HG02943 (cell line): Measurements from ENCODE around the gene ODC1.

ENCODE experiments used
- ATAC-seq: cut with Tn5 transposase; IDR thresholded peaks from one replicate; pipeline ENCODE4 v1.9.1; 2021; ENCODE audit warnings: mild to moderate bottlenecking, low read depth, moderate library complexity; ENCODE audit not compliant: unreplicated experiment

The ODC1 gene

GRCh38 chr2:10436583-10437110 lies 11.5 kb downstream of the ODC1 start:
- no peak for ATAC-seq

- no peak for ATAC-seq
Observed at GRCh38 chr2:10435820-10436204, 12.3 kb downstream of the ODC1 start.

DNA sequence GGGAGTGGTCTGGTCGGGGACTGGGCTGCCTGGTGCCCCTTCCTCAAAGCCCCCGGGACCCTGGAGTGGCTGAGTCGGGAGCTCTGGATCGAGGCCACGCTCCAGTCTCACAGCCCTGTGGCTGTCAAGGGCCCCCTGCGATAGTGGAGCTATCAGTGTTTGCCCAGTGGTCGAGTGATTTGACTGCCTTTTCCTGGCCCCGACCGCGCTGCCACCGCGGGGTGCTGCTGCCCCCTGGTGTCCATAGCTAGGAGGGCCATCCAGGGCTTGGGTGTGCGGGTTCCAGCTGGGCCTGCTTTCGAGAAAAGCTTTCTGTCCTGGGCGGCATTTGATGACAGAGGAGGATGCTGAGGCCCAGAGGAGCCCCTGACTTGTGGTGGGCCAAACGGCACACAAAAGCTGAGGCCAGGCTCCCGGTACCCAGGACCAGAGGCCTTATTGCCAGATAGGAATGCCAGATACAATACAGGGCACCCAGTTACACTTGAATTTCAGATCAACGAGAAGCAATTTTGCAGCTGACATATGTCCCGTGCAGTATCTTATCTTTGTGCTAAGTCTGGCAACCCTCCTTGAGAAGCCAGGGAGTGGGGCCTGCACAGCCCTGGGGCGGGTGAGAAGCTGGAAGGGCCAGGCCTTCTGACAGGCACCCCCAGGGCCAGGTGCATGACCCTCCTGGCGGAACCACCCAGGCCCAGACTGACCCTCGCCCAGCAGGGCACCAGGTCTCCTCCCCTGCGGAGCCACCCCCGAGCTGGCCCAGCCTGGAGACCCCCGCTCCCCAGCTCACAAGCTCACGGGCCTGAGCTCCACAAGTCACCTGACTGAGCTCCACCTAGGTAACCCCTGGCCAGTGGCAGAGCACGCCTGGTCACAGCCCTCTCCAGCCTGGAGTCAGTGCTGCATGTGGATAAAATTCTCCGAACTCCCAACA lies 13.0 kb downstream of the ODC1 start:
- peak; percentile 67 for ATAC-seq

GRCh38 chr2:10433947-10434885 lies 13.9 kb downstream of the ODC1 start:
- no peak for ATAC-seq

GRCh38 chr2:10433264-10433946 lies 14.7 kb downstream of the ODC1 start:
- no peak for ATAC-seq

DNA sequence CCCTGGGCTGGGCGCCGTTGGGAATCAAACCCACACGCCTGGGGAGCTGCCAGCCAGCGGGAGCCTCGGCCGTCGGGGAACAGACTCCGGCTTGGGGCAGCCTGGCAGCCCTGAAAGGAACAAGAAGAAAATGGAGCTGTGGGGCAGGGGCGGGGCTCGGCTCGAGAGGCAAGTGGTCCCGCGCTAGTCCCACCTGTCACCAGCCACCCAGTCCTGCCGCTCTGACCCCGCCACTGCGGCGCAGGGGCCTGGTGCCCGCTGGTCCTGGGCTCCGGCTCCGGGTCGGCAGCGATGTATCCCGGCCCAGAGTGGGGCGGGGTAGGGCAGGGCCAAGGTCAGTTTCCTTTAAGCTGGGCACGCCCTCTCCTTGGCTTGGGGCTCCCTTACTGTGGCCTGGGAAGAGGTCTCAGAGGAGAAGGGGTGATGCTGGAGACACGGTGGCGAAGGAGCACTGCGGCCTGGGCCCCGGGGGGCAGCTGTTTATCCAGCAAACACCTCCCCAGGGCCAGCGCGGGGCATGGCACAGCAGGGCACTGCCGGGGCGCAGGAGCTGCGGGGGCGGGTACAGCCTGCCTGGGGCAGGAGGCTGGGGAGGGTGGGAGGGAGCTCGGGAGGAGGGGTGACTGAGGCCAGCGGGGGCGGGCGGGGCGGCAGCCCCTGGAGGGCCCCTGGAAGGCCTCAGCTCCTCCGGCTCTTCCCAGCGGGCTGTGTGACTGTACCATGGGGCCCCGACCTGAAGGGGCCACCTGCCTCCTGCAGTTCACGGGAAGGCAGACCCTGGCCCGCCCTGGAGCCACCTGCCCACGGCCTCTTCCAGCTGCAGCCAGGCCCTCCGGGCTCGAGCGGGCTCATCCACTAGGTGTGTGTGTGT lies 15.6 kb downstream of the ODC1 start:
- ATAC-seq: no peak

DNA sequence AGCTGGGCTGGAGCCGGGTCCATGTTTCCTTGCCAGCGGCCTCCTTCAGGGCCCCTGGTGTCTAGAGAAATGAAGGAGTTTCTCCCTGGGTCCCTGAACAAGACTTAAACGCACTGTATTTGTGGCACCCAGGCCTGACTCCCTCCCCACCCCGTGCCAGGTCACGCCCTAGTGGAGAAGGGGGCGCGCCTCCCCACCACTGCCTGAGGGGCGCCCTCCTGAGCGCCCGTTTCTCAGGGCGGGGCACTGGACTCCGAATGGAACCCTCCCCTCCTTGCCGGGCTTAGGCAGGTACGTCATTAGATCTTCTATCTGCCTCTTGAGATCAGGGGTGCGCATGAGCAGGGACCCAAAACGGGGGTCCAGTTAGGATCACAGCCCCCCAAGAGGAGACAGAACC lies 16.3 kb downstream of the ODC1 start:
- no peak for ATAC-seq

GRCh38 chr2:10430886-10431622 lies 17.1 kb downstream of the ODC1 start:
- ATAC-seq: no peak

- no peak for ATAC-seq
Observed at GRCh38 chr2:10428924-10429323, 19.2 kb downstream of the ODC1 start.

DNA sequence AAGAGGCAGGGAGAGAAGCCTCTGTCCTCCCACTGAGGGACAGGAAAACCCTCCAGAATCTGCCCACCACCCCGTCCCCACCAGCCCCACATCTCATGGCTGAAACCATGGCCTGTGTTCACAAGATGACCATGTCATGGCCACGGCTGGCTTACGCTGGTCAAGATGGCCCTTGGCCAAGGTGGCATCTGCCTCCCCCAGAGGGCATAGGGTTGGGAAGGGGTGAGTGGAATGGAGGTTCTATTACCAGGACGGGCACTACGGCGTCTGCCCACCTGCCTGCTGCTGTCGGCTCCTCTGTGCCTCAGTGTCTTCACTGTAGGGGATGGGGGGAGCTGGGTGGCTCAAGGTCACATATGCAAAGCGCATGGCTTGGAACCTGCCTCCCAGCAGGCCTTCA lies 19.8 kb downstream of the ODC1 start:
- no peak for ATAC-seq

DNA sequence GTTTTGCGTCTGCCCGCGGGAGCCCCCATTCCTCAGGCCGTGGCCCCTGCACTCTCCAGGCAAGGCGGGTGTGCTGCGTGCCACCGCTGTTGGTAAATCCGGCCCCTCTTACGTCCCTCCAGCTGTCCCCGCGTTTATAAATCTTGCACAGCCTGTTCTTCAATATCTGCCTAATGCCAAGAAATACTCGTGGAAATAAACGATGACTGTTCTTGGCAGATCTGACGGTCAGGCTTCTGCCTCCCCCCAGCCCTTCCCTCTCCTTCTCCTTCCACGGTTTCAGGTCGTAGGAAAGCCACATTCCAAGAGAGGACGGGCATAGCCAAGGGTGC lies 20.5 kb downstream of the ODC1 start:
- ATAC-seq: no peak

- no peak for ATAC-seq
Observed at GRCh38 chr2:10426726-10427617, 21.2 kb downstream of the ODC1 start.

GRCh38 chr2:10425699-10426098 lies 22.4 kb downstream of the ODC1 start:
- ATAC-seq: no peak

- ATAC-seq: no peak
Observed at GRCh38 chr2:10424916-10425505, 23.1 kb downstream of the ODC1 start.

DNA sequence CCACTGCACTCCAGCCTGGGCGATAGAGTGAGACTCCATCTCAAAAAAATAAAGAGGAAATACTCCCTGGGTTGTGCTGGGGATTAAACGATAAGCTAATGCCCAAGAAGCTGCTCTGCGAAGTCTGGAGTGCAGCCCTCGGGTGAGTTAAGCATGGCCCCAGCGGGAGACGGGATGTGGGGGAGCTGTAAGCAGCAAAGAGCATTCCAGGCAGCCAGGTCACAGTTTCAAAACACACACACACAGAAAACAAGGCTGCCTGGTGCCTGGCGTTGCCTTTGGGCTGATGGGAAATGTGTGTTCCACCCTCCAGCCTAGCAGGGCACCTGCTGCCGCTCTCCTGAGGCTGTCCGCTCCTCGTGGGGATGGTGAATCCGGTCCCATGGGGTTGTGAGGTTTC lies 24.1 kb downstream of the ODC1 start:
- no peak for ATAC-seq

DNA sequence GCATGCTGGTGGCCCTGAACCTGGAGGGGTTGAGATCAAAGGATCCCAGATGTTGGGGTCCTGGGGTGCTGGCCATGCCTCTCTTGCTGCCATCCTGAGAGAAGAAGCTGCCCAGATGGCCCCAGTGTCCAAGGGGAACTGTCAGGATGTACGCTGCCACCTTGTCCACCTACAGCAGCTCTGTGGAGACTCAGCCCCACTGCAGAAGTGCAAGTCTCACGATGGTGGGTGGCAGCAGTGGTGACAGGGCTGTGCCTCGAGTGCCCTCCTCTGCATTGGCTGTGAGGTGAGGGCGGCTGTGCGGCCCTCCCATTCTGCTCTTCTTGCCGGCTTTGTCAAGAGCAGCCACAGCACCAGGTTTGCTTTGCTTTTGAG lies 24.7 kb downstream of the ODC1 start:
- ATAC-seq: no peak

GRCh38 chr2:10422732-10423399 lies 25.3 kb downstream of the ODC1 start:
- ATAC-seq: no peak
